A673 (cell line): Measurements from ENCODE around the gene HMCN1.

Experiments used
- CTCF ChIP-seq: fragments of 300-800, 200-600 bp; sonication (generic); conservative IDR thresholded peaks from 2 replicates; pipeline ENCODE4 v1.5.1; 2017; ENCODE audit warnings: low read depth, mild to moderate bottlenecking, antibody characterized with exemption, low read length, moderate library complexity, mixed read lengths
- EZH2 ChIP-seq: fragments of 200-600 bp; sonication (generic); IDR thresholded peaks from 2 replicates; pipeline ENCODE4 v1.6.1; 2017; ENCODE audit warnings: borderline replicate concordance, low read depth, mild to moderate bottlenecking, mixed read lengths, antibody characterized with exemption, low read length; ENCODE audit not compliant: poor library complexity, severe bottlenecking

- TF ChIP-seq CTCF (peak; percentile 86), EZH2 (no peak)
Measured at GRCh38 chr1:185813401-185813979, 79.3 kb downstream of the HMCN1 start.
